SJCRH30 (cell line): ENCODE data around the gene CAMTA1. TPM values are rescaled to one million over a fixed set of nuclear protein-coding genes. Genes with fewer than 3 reads are reported as not detected.

Experiments
- DNase-seq, 2 experiments: peaks; one replicate each; pipeline ENCODE4 v3.0.0-alpha.2; 2015 to 2020
- H3K27ac ChIP-seq: fragments of 250-450 bp; sonication (Bioruptor Pico); 2 replicates; pipeline ENCODE4 v1.5.1; 2020; ENCODE audit warnings: mild to moderate bottlenecking, moderate library complexity
- H3K27me3 ChIP-seq: fragments of 250-450 bp; sonication (Bioruptor Pico); 2 replicates; pipeline ENCODE4 v1.5.1; 2020; ENCODE audit warnings: mild to moderate bottlenecking, moderate library complexity
- H3K36me3 ChIP-seq: fragments of 250-450 bp; sonication (Bioruptor Pico); 2 replicates; pipeline ENCODE4 v1.5.1; 2020; ENCODE audit warnings: mild to moderate bottlenecking, moderate library complexity
- H3K4me1 ChIP-seq: fragments of 250-450 bp; sonication (Bioruptor Pico); 2 replicates; pipeline ENCODE4 v1.5.1; 2020; ENCODE audit warnings: mild to moderate bottlenecking, moderate library complexity
- H3K4me3 ChIP-seq: fragments of 250-450 bp; sonication (Bioruptor Pico); 2 replicates; pipeline ENCODE4 v1.5.1; 2020; ENCODE audit warnings: mild to moderate bottlenecking, moderate library complexity
- H3K9me3 ChIP-seq: fragments of 250-450 bp; sonication (Bioruptor Pico); replicated peaks from 2 replicates; pipeline ENCODE4 v1.5.1; 2020; ENCODE audit warnings: mild to moderate bottlenecking, moderate library complexity
- total RNA-seq: library from RNA; depleted of rRNA; stranded (reverse); fragments of >200 nt; shearing (Covaris generic); gene quantifications from 2 replicates; pipeline ENCODE4 v1.2.3, GENCODE V29; 2014

The CAMTA1 gene
- total RNA-seq, 1 experiment from 2014 or later: 153 TPM

GRCh38 chr1:7558921-7559869, 773.9 kb downstream of the CAMTA1 start:
- H3K4me1 ChIP-seq: peaks cover 28% of the 10 kb centered on the region

GRCh38 chr1:7560128-7560527, 774.9 kb downstream of the CAMTA1 start:
- peaks cover 18% of the 10 kb centered on the region for H3K27me3 ChIP-seq
- H3K27ac ChIP-seq: no peak overlapping the region
- H3K4me3 ChIP-seq: no peak overlapping the region
- no peaks in the 10 kb centered on the region for H3K36me3 ChIP-seq
- DNase-seq: no peak
- H3K9me3 ChIP-seq: no peaks in the 10 kb centered on the region
- peaks cover 21% of the 10 kb centered on the region for H3K4me1 ChIP-seq

More at GRCh38 chr1:7558921-7559869, 773.9 kb downstream of the CAMTA1 start:
- Histone ChIP-seq H3K36me3 (no peaks in the 10 kb centered on the region), H3K27me3 (peaks cover 13% of the 10 kb centered on the region), H3K4me3 (no peak overlapping the region), H3K27ac (no peak overlapping the region), H3K9me3 (no peaks in the 10 kb centered on the region; the same call in 1 of the 2 replicates)
- DNase-seq: no peak

DNA sequence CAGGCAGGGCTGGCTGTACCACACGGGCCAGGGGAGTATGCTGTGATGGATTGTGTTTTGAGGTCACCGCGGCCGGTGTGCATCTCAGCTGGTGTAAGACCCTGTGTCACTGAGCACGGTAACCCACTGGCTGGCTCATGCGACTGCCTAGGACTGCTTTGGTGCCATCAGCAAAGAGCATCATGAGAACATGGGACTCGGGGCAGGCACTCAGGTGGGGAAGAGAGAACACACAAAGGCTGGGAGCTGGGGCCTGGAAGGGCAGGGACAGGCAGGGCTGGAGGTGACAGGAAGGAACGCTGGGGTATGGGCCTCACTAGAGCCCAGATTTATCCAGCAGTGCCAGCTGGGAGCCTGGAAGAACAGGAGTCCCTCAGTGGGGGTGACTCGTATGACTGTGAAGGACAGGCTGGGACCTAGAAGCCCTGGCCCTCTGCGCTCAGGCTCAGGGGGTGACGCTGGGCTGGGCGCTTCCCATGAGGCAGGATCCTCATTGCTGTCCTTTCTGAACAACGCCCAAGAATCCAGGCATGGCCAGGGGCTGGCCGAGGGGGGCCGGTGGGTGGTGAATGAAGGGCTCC, 775.4 kb downstream of the CAMTA1 start:
- Histone ChIP-seq H3K4me3 (no peak overlapping the region), H3K9me3 (no peaks in the 10 kb centered on the region), H3K27ac (no peak overlapping the region), H3K27me3 (peaks cover 18% of the 10 kb centered on the region), H3K36me3 (no peaks in the 10 kb centered on the region), H3K4me1 (peaks cover 16% of the 10 kb centered on the region)
- DNase-seq: no peak

- peaks cover 8% of the 10 kb centered on the region for H3K4me1 ChIP-seq
- no peaks in the 10 kb centered on the region for H3K36me3 ChIP-seq
- DNase-seq: no peak
- no peak overlapping the region for H3K4me3 ChIP-seq
- H3K9me3 ChIP-seq: no peaks in the 10 kb centered on the region
- H3K27me3 ChIP-seq: peaks cover 20% of the 10 kb centered on the region
- no peak overlapping the region for H3K27ac ChIP-seq
These were observed 776.2 kb downstream of the CAMTA1 start for GRCh38 chr1:7561331-7561921.

DNA sequence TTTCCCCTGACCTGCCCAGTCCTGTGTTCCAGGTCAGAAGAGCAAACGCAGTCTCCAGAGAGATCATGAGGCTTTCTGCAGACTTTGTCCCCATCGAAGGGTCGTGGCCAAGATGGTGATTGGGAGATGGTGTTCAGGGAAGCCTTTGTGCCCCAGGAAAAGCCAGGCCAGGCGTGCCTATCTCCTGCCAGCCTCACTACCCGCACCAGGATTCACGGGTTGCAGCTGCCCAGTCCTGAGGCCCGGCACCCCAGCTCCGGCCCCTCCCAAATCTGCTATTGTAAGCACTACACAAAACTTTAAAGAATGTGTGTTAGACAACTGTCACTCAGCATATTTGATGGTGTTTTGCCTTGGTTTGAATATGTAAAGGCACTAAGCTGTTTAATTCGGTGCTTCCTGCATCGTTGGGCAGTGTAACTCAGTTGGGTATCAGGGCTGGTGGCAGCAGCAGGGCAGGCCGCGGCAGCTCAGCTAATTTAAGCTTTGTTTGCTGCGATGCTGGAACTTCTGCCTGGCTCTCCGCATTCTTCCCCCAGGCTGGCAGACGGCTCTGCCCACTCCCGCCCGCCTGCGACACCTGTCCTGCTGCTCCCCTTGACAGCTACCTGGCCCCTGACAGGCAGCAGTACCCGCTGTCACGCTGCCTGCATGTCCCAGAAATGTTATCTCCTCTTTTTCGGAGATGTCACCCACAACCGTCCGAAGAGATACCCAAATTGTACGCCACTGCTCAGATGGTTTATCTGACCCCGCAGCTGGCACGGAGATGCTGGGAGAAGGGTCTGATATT, 776.9 kb downstream of the CAMTA1 start:
- Histone ChIP-seq H3K9me3 (no peaks in the 10 kb centered on the region), H3K27ac (no peak overlapping the region), H3K27me3 (peaks cover 21% of the 10 kb centered on the region), H3K36me3 (no peaks in the 10 kb centered on the region), H3K4me1 (peaks cover 7% of the 10 kb centered on the region; the same call in 1 of the 2 replicates), H3K4me3 (no peak overlapping the region)
- DNase-seq: no peak

- Histone ChIP-seq H3K36me3 (no peaks in the 10 kb centered on the region), H3K27ac (no peak overlapping the region), H3K4me1 (peaks cover 4% of the 10 kb centered on the region; the same call in 1 of the 2 replicates), H3K9me3 (no peaks in the 10 kb centered on the region), H3K27me3 (peaks cover 20% of the 10 kb centered on the region), H3K4me3 (no peak overlapping the region)
- DNase-seq: no peak
These were observed 777.7 kb downstream of the CAMTA1 start for GRCh38 chr1:7562729-7563605.

- no peak for DNase-seq
- H3K4me1 ChIP-seq: no peaks in the 10 kb centered on the region
- H3K27me3 ChIP-seq: peaks cover 9% of the 10 kb centered on the region
- H3K9me3 ChIP-seq: peaks cover 4% of the 10 kb centered on the region; the same call in 1 of the 2 replicates
- no peak overlapping the region for H3K27ac ChIP-seq
- H3K4me3 ChIP-seq: no peak overlapping the region
- H3K36me3 ChIP-seq: no peaks in the 10 kb centered on the region
These were observed 778.9 kb downstream of the CAMTA1 start for GRCh38 chr1:7564137-7564536.

- Histone ChIP-seq H3K36me3 (no peaks in the 10 kb centered on the region), H3K27me3 (peaks cover 7% of the 10 kb centered on the region), H3K9me3 (peaks cover 9% of the 10 kb centered on the region; the same call in 1 of the 2 replicates), H3K4me3 (no peak overlapping the region), H3K27ac (no peak overlapping the region), H3K4me1 (no peaks in the 10 kb centered on the region)
- DNase-seq: no peak
These were observed 780.0 kb downstream of the CAMTA1 start for GRCh38 chr1:7565099-7565750.

- H3K36me3 ChIP-seq: no peaks in the 10 kb centered on the region
- H3K4me3 ChIP-seq: no peak overlapping the region
- no peaks in the 10 kb centered on the region for H3K4me1 ChIP-seq
- DNase-seq: no peak
- H3K9me3 ChIP-seq: peaks cover 12% of the 10 kb centered on the region; the same call in 1 of the 2 replicates
- no peak overlapping the region for H3K27ac ChIP-seq
- H3K27me3 ChIP-seq: peaks cover 7% of the 10 kb centered on the region
These were observed 781.4 kb downstream of the CAMTA1 start for GRCh38 chr1:7566417-7567375.

DNA sequence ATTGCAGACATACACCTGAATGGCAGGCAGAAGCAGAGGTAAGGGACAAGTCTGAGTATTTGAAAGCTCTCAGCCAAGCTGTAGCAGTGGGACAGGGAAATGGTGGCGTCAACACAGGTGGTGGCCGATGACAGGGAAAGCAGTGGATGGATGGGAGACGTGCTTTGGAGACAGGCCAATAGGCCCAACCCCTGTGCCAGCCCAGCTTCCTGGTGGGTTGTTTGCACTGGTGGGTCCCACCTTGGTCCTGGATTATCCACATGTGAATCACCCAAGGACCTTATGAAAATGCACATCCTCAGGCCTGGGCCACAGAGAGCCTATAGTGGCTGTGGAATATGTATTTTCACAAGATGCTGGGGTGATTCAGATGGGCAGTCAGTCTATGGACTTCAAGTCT, 782.1 kb downstream of the CAMTA1 start:
- Histone ChIP-seq H3K27me3 (peaks cover 7% of the 10 kb centered on the region), H3K4me3 (no peak overlapping the region), H3K36me3 (no peaks in the 10 kb centered on the region), H3K27ac (no peak overlapping the region), H3K9me3 (peaks cover 12% of the 10 kb centered on the region; the same call in 1 of the 2 replicates), H3K4me1 (no peaks in the 10 kb centered on the region)
- no peak for DNase-seq

DNA sequence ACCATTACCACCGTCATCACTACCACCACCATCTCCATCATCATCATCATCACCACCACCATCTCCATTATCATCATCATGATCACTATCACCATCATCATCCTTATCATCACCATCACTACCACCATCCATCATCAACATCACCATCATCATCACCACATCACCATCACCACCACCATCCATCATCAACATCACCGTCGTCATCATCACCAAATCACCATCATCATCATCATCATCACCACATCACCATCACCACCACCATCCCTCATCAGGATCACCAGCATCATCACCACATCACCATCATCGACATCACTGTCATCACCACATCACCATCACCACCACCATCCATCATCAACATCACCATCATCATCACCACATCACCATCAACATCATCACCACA, 782.8 kb downstream of the CAMTA1 start:
- peaks cover 12% of the 10 kb centered on the region; the same call in 1 of the 2 replicates for H3K9me3 ChIP-seq
- no peak for DNase-seq
- H3K27ac ChIP-seq: no peak overlapping the region
- H3K4me3 ChIP-seq: no peak overlapping the region
- peaks cover 7% of the 10 kb centered on the region for H3K27me3 ChIP-seq
- no peaks in the 10 kb centered on the region for H3K36me3 ChIP-seq
- H3K4me1 ChIP-seq: no peaks in the 10 kb centered on the region

DNA sequence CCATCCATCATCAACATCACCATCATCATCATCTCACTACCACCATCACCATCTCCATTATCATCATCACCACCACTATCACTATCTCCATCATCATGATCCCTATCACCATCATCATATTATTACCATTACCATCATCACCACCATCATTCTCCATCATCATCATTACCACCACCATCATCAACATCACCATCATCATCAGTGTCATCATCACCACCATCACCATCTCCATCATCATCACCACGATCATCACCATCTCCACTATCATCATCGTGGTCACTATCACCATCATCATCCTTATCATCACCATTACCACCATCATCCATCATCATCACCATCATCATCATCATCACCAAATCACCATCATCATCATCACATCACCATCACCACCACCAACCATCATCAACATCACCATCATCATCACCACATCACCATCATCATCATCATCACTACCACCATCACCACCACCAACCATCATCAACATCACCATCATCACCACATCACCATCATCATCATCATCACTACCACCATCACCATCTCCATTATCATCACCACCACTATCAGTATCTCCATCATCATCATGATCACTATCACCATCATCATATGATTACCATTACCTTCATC, 783.8 kb downstream of the CAMTA1 start:
- Histone ChIP-seq H3K36me3 (no peaks in the 10 kb centered on the region), H3K9me3 (peaks cover 12% of the 10 kb centered on the region; the same call in 1 of the 2 replicates), H3K4me1 (no peaks in the 10 kb centered on the region), H3K27me3 (peaks cover 14% of the 10 kb centered on the region), H3K27ac (no peak overlapping the region), H3K4me3 (no peak overlapping the region)
- DNase-seq: no peak
